ENCODE data around the gene SNAP23. TPM values are rescaled to one million over a fixed set of nuclear protein-coding genes. Genes with fewer than 3 reads are reported as not detected.

The SNAP23 gene
- total and polyA plus RNA-seq, 5 experiments from 2014 or later, result 60.9 to 80.4 (median 70.8) TPM

DNA sequence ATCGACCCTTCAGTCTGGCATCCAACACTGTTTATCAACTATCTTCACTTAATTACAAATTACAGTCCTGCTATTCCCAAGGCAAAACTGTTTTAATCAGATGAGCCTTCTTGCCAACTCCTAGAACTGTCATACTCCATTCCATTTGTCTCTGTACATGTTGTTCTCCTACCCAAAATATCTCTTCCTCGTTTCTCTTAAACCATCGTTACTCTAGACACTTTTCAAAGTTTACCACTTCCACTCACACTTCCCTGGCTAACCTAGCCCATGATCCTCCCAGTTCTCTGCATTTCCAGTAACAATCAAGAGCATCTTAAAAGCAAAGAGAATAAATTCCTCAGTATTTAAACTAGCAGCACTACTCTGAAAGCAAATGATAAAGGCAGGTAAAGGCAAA is 24.4 kb upstream of the SNAP23 start:
- no peak for DNase-seq
- Mint-ChIP-seq H3K27me3 (no peaks in the 10 kb centered on the region), H3K4me1 (peaks cover 11 to 18% (median 12%) of the 10 kb centered on the region in 4 donors), H3K27ac (peak overlapping the region in 5 of 10 donors; percentile 8 to 83 (median 76)), H3K9me3 (no peaks in the 10 kb centered on the region), H3K4me3 (no peak overlapping the region), H3K36me3 (peaks cover 0 to 38% (median 8%) of the 10 kb centered on the region in 3 donors)
- no peak for ATAC-seq
- POLR2A ChIA-PET, result interaction anchor here (1.8 kb wide), 1 partner anchor 20 kb away, joined by 5 read pairs; the partner anchor contains the start of gene ZNF106

DNA sequence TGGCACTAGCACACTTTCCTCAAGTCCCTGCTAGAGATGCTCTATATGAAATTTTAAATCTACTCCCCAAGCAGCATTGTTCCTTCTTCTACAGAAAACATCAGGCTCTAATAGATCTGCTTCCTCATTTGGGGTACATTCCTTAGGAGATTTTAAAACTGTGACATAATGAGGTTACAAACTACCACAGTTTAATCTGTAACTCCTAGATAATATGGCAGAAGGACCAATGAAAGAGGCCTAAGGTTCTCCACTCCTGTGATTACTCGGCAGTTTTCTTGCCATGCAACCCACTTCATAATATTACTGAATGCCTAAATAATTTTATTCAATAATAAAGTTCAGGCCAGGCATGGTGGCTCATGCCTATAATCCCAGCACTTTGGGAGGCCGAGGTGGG is 20.6 kb upstream of the SNAP23 start:
- ATAC-seq (no peak), DNase-seq (no peak)
- Mint-ChIP-seq H3K4me1 (peaks cover 11 to 15% (median 13%) of the 10 kb centered on the region in 4 donors), H3K4me3 (no peak overlapping the region), H3K27ac (peak overlapping the region in 4 of 10 donors; percentile 37 to 73 (median 51)), H3K36me3 (peaks cover 0 to 20% (median 1%) of the 10 kb centered on the region in 3 donors), H3K27me3 (no peaks in the 10 kb centered on the region), H3K9me3 (no peaks in the 10 kb centered on the region)
- POLR2A ChIA-PET, result no interaction called here

DNA sequence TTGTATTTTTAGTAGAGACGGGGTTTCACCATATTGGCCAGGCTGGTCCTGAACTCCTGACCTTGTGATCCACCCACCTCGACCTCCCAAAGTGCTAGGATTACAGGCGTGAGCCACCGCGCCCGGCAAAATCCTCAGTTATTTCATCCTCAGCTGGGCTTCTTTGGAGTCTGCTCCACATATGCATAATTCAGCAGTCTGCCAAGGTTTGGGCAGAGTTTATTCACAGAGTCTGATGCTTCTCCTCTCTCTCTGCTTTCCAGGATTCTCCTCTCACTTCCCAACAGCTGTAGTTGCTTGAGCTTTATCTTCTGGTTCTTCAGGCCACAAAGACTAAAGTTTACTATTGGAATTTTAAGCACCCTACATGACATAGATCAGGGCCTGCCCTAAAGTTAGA is 12.7 kb upstream of the SNAP23 start:
- no peak overlapping the region for H3K4me3 Mint-ChIP-seq
- no peaks in the 10 kb centered on the region for H3K27me3 Mint-ChIP-seq
- POLR2A ChIA-PET, result interaction anchor here (1.2 kb wide), 1 partner anchor 8 kb away, joined by 4 read pairs; the partner anchor contains the start of gene ZNF106
- H3K36me3 Mint-ChIP-seq, result peaks cover 10 to 21% (median 11%) of the 10 kb centered on the region in 3 donors
- ATAC-seq (no peak), DNase-seq (no peak)
- H3K27ac Mint-ChIP-seq, result no peak overlapping the region
- H3K4me1 Mint-ChIP-seq, result peaks cover 3 to 16% (median 7%) of the 10 kb centered on the region in 4 donors
- peaks cover 0 to 10% (median 0%) of the 10 kb centered on the region in 9 donors for H3K9me3 Mint-ChIP-seq

DNA sequence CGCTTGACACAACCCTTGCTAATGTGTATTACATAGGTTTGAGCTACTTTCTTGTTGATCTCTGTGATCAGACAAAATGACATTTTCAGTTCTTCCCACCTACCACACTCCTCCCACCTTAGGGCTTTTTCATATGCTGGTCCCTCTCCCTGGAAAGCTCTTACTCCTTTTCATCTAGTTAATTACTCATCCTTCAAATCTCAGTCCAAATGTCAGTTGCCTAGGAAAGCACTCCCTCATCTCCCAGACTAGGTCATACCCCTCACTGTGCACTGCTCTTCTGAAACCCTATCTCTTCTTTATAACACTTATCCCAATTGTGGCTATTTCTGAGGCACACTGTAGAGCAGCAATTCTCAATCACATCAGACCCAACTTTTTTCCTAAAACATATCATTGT is 11.8 kb upstream of the SNAP23 start:
- H3K27me3 Mint-ChIP-seq, result no peaks in the 10 kb centered on the region
- DNase-seq, result no peak
- peak overlapping the region in 2 of 10 donors; percentile 1 to 53 for H3K27ac Mint-ChIP-seq
- peaks cover 0 to 10% (median 0%) of the 10 kb centered on the region in 9 donors for H3K9me3 Mint-ChIP-seq
- H3K4me3 Mint-ChIP-seq, result peak overlapping the region in 1 of 10 donors; percentile 17
- POLR2A ChIA-PET, result no interaction called here
- peaks cover 11 to 25% (median 15%) of the 10 kb centered on the region in 4 donors for H3K4me1 Mint-ChIP-seq
- H3K36me3 Mint-ChIP-seq, result peaks cover 10 to 23% (median 11%) of the 10 kb centered on the region in 3 donors
- no peak for ATAC-seq

DNA sequence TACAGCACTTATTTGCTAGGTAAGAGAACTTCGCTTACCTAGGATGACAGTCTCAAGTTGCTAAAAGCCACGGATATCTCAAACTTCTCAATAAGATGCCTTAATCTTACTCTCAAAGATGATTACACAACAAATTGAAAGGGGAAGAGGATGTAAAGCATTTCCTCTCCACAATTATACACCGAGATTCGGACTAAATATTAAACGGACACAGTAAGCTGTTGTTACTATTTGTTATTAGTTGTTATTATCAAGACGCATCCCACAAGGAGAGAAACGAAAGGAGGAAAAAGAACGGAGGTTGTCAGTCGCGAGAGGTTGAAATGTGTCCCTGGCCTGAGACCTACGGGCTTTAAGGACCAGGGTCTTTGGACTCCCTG is 5.2 kb upstream of the SNAP23 start:
- Mint-ChIP-seq H3K9me3 (no peaks in the 10 kb centered on the region), H3K27me3 (peaks cover 0 to 2% (median 0%) of the 10 kb centered on the region in 5 donors), H3K4me3 (peak overlapping the region; percentile 94 to 100 (median 99)), H3K4me1 (peaks cover 27 to 63% (median 55%) of the 10 kb centered on the region in 4 donors), H3K36me3 (peaks cover 0 to 13% (median 3%) of the 10 kb centered on the region in 3 donors), H3K27ac (peak overlapping the region; percentile 98 to 100 (median 99))
- POLR2A ChIA-PET, result interaction anchor here (0.5 to 2.2 kb wide), 19 partner anchors 8 to 1287 kb away, joined by 3 to 14 read pairs (median 4); partner anchors contain the start of genes ELL3, GANC, STARD9 and TMEM87A
- ATAC-seq, result no peak
- peak in 1 of 10 donors; percentile 16 for DNase-seq

DNA sequence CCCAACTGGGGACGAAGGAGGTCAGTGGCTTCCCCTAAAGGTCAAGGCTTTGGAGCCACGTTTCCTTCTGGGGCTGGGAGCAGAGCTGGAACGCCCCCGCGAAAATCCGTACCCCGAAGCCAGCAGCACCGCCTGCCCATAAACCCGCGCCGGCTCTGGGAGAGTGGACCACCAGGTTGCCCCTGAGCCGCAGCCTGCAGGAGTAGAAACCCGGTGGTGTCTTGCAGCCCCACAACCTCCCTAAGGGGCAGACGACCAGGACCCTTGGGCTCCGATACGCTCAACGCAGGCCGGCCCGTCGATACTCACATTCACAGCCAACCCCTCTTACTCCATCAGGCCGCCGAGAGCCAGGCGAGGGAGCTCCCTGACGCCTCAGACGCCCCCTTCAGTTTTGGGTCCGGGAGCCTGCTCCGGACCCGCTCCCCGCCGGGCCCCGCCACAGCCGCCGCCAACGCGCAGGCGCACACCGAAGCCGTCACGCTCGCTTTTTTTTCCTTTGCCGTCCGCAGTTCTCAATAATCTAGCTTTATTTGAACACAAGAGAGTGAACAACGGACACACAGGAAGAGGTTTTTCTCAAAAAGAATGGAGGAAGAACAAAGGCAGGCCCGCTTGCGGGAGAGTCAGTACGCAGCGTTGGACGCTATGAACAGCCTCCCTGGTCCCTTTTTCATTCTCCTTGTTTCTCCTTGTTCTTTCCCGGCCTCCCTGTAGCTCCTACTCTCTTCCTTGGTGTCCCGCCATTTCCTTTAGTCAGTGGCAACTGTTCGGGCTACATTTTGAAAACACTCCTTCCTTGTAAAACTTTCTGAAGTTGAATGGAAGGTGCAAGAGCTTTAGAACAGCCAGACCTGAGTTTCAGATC is 4.5 kb upstream of the SNAP23 start, which contains the start of gene ZNF106:
Gene ZNF106, minus strand, starts transcription at position 471 of the 868 bp plus-strand sequence. CDS start 18,852 bp downstream, outside the sequence.
- Mint-ChIP-seq H3K4me1 (peaks cover 32 to 65% (median 61%) of the 10 kb centered on the region in 4 donors), H3K4me3 (peak within 1 kb of the TSS; percentile 94 to 100 (median 99)), H3K36me3 (peaks cover 0 to 10% (median 3%) of the 10 kb centered on the region in 3 donors), H3K9me3 (no peaks in the 10 kb centered on the region), H3K27ac (peak within 1 kb of the TSS; percentile 98 to 100 (median 99)), H3K27me3 (peaks cover 0 to 2% (median 0%) of the 10 kb centered on the region in 5 donors)
- peak; percentile 82 to 93 (median 87) for DNase-seq
- peak; percentile 61 to 63 for ATAC-seq
- POLR2A ChIA-PET, result interaction anchor here (0.5 to 2.2 kb wide), 25 partner anchors 8 to 1544 kb away, joined by 3 to 14 read pairs (median 4); partner anchors contain the start of genes ELL3, GANC, HAUS2 and LRRC57

DNA sequence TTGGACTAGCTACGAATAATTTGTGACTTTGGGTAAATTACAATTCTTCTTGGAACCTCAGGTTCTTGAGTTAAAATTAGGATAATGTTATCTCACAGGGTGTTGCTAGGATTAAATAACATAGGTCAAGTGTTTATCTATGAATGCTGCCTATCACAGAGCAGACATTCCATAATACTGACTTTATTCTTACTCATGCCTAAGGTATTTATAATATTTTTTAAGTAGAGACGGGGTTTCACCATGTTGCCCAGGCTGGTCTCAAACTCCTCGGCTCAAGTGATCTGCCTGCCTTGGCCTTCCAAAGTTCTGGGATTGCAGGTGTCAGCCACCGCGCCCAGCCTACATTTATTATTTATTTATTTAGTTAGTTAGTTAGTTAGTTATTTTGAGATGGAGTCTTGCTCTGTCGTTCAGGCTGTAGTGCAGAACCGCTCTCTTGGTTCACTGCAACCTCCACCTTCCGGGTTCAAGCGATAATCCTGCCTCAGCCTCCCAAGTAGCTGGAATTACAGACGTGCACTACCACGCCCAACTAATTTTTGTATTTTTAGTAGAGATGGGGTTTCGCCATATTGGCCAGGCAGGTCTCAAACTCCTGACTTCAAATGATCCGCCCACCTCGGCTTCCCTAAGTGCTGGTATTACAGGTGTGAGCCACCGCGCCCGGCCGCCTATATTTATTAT is 3.8 kb upstream of the SNAP23 start:
- Mint-ChIP-seq H3K27ac (peak overlapping the region; percentile 98 to 100 (median 99)), H3K9me3 (no peaks in the 10 kb centered on the region), H3K4me3 (peak overlapping the region; percentile 94 to 100 (median 99)), H3K27me3 (peaks cover 0 to 2% (median 0%) of the 10 kb centered on the region in 5 donors), H3K4me1 (peaks cover 37 to 73% (median 69%) of the 10 kb centered on the region in 4 donors), H3K36me3 (peaks cover 0 to 5% (median 3%) of the 10 kb centered on the region in 3 donors)
- ATAC-seq (no peak), DNase-seq (peak in 1 of 10 donors; percentile 5)
- POLR2A ChIA-PET, result interaction anchor here (0.6 to 2.2 kb wide), 18 partner anchors 8 to 1545 kb away, joined by 3 to 14 read pairs (median 4); partner anchors contain the start of genes CCNDBP1, ELL3, GANC and HAUS2

DNA sequence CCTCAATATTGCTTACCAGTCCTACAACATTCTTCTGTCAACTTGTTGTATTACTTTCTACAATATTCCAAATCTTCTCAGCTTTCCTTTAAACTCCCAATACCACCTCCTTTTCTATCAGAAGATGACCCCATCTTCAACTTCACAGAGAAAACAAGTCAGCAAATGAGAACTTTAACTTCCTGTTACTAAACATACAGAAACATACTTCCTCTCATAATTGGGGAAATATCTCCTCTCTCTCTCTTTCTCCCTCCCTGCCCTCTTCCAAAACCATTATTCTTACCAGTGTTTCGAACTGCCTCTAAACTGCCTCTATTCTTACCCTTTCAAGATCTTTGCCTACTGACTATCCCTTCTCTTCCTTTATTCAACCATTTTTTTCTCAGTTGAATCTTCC is 1.8 kb upstream of the SNAP23 start:
- H3K4me3 Mint-ChIP-seq, result peak overlapping the region; percentile 56 to 100 (median 90)
- H3K36me3 Mint-ChIP-seq, result peaks cover 0 to 3% (median 2%) of the 10 kb centered on the region in 3 donors
- H3K27me3 Mint-ChIP-seq, result peaks cover 0 to 2% (median 0%) of the 10 kb centered on the region in 5 donors
- H3K9me3 Mint-ChIP-seq, result no peaks in the 10 kb centered on the region
- H3K27ac Mint-ChIP-seq, result peak overlapping the region; percentile 15 to 99 (median 91)
- H3K4me1 Mint-ChIP-seq, result peaks cover 34 to 78% (median 75%) of the 10 kb centered on the region in 4 donors
- ATAC-seq, result no peak
- POLR2A ChIA-PET, result interaction anchor here (0.6 kb wide), 2 partner anchors 285 to 579 kb away, joined by 3 read pairs; partner anchors contain the start of gene VPS39
- DNase-seq, result no peak

DNA sequence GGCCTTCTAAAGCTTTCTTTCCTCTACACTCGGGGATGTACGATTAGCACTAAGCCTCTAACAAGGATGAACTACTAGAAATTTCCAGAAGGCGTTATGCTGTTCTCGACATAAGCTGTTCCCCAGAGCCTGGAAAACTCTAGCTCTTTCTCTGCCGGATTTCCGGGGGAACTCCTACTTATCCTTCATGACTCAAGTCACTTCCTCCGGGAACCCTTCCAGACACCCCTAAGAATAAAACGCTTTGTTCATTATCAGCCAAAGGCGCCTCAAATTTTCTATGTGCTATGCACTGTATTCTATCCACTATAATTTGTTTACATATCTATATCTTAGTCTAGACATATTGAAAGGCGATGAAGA is 455 bp upstream of the SNAP23 start:
- Mint-ChIP-seq H3K27ac (peak overlapping the region; percentile 88 to 99 (median 97)), H3K9me3 (no peaks in the 10 kb centered on the region), H3K27me3 (peaks cover 0 to 2% (median 0%) of the 10 kb centered on the region in 5 donors), H3K4me1 (peaks cover 34 to 83% (median 76%) of the 10 kb centered on the region in 4 donors), H3K36me3 (peaks cover 0 to 8% (median 6%) of the 10 kb centered on the region in 3 donors), H3K4me3 (peak overlapping the region; percentile 94 to 100 (median 99))
- ATAC-seq (no peak), DNase-seq (peak in 3 of 10 donors; percentile 6 to 41 (median 32))
- POLR2A ChIA-PET, result interaction anchor here (0.6 to 1.8 kb wide), 8 partner anchors 14 to 1932 kb away, joined by 3 to 7 read pairs (median 4); partner anchors contain the start of genes GANC, HAUS2, LRRC57 and STARD9

DNA sequence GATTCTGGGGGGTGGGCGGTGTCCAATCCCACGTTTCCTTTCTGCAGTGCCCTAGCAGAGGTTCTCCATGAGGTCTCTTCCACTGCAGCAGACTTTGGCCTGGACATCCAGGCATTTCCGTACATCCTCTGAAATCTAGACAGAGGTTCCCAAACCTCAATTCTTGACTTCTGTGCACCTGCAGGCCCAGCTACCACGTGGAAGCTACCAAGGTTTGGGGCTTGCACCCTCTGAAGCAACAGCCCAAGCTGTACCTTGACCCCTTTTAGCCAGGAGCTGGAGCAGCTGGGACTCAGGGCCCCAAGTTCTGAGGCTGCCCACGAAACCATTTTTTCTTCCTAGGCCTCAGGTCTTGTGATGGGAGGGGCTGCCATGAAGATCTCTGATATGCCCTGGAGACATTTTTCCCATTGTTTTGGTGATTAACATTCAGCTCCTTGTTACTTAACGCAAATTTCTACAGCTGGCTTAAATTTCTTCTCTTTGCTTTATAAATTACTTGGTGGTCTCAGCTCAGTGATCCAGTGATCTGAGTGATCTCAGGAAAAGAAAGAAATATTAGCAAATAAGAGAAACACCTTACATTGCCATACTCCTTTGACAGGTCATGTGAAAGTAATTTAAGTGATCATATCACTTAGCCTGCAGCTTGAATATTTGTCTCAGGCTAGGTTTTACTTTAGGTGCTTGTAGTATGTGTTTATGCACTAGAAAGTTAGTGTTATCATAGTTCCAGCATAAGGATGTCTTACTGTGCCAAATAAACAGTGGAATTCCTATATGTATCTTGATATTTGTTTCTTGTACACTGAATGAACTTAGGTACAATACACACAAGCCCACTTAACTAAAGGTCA is 3.0 kb downstream of the SNAP23 start:
- no peak for ATAC-seq
- H3K36me3 Mint-ChIP-seq, result peaks cover 0 to 19% (median 5%) of the 10 kb centered on the region in 3 donors
- H3K27ac Mint-ChIP-seq, result peak overlapping the region in 9 of 10 donors; percentile 12 to 77 (median 63)
- H3K9me3 Mint-ChIP-seq, result no peaks in the 10 kb centered on the region
- peak overlapping the region in 7 of 10 donors; percentile 2 to 57 (median 21) for H3K4me3 Mint-ChIP-seq
- peaks cover 36 to 82% (median 71%) of the 10 kb centered on the region in 4 donors for H3K4me1 Mint-ChIP-seq
- POLR2A ChIA-PET, result no interaction called here
- no peaks in the 10 kb centered on the region for H3K27me3 Mint-ChIP-seq
- DNase-seq, result no peak
